Bronchial epithelial cell (primary cell): ENCODE data around the gene CD164L2. TPM values are rescaled to one million over a fixed set of nuclear protein-coding genes. Genes with fewer than 3 reads are reported as not detected.

Experiments
- DNase-seq: peaks from one replicate; pipeline ENCODE4 v3.0.0-alpha.2; 2010; ENCODE audit warnings: low read depth
- FAIRE-seq: peaks from 2 replicates; lab custom pipeline; 2011; peaks lifted over from hg19 to GRCh38; lab: Jason Lieb, UNC
- H3K27me3 ChIP-seq: 2 replicates; pipeline ENCODE4 v1.5.1; 2011; ENCODE audit warnings: low read length; ENCODE audit not compliant: control insufficient read depth, insufficient read depth
- H3K36me3 ChIP-seq: 2 replicates; pipeline ENCODE4 v1.5.1; 2011; ENCODE audit warnings: low read length; ENCODE audit not compliant: control insufficient read depth, insufficient read depth
- H3K4me3 ChIP-seq: 2 replicates; pipeline ENCODE4 v1.5.1; 2011; ENCODE audit warnings: mild to moderate bottlenecking, low read depth, low read length, control low read depth
- total RNA-seq: library from RNA; depleted of rRNA; stranded (reverse); fragments of >200 nt; gene quantifications from 2 replicates; pipeline ENCODE4 v1.2.1, GENCODE V29; 2014
- TF ChIP-seq, protein P1 (sequence below): IDR thresholded peaks from 2 replicates; pipeline ENCODE4 v1.5.1; 2011; ENCODE audit warnings: mild to moderate bottlenecking, moderate library complexity, low read length, control low read depth, inconsistent platforms; ENCODE audit not compliant: insufficient read depth, severe bottlenecking

The CD164L2 gene
- total RNA-seq, 1 donor from 2014 or later = 1.1 TPM

DNA sequence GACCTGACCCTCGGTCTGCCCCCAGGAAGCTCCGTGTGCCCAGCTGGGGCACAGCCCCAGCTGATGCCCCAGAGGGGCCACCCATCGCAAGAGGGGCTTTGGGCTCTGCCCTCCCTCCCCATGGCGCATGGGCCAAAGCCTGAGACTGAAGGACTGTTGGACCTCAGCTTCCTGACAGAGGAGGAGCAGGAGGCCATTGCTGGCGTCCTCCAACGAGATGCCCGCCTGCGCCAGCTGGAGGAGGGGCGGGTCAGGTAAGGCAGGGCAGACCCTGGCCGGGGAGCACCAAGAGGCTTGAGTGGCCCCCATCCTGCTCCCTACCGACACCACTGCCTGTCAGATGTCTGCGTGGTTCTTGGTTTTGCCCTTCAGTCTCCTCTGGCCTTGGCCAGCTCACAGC is 37.9 kb downstream of the CD164L2 start:
- Histone ChIP-seq H3K4me3 (no peak overlapping the region), H3K36me3 (peaks cover 25% of the 10 kb centered on the region), H3K27me3 (no peaks in the 10 kb centered on the region)
- TF ChIP-seq, protein P1, sequence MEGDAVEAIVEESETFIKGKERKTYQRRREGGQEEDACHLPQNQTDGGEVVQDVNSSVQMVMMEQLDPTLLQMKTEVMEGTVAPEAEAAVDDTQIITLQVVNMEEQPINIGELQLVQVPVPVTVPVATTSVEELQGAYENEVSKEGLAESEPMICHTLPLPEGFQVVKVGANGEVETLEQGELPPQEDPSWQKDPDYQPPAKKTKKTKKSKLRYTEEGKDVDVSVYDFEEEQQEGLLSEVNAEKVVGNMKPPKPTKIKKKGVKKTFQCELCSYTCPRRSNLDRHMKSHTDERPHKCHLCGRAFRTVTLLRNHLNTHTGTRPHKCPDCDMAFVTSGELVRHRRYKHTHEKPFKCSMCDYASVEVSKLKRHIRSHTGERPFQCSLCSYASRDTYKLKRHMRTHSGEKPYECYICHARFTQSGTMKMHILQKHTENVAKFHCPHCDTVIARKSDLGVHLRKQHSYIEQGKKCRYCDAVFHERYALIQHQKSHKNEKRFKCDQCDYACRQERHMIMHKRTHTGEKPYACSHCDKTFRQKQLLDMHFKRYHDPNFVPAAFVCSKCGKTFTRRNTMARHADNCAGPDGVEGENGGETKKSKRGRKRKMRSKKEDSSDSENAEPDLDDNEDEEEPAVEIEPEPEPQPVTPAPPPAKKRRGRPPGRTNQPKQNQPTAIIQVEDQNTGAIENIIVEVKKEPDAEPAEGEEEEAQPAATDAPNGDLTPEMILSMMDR = no peak
- DNase-seq (no peak), FAIRE-seq (no peak)

DNA sequence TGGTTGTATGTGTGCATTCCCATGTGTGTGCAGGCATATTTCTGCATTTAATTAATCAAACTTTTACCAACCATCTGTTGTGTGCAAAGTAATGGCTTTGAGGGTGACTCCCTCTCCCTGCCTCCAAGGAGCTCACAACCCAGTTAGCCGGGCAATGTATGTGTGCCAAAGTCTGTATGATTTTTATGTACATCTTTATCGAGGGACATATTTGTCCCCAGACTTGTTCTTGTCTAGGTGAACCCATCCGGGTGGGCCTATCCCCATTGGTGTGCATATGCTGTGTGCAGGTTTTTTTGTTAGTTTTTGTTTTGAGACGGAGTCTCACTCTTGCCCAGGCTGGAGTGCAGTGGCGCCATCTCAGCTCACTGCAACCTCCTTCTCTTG is 39.5 kb downstream of the CD164L2 start:
- Histone ChIP-seq H3K36me3 (peaks cover 17% of the 10 kb centered on the region), H3K4me3 (peak overlapping the region; percentile 69), H3K27me3 (no peaks in the 10 kb centered on the region)
- TF ChIP-seq, protein P1 = no peak
- FAIRE-seq (no peak), DNase-seq (no peak)

GRCh38 chr1:27342778-27343638 is 40.1 kb downstream of the CD164L2 start:
- Histone ChIP-seq H3K27me3 (no peaks in the 10 kb centered on the region), H3K36me3 (peaks cover 16% of the 10 kb centered on the region), H3K4me3 (peak overlapping the region; percentile 69)
- no peak for FAIRE-seq
- DNase-seq = peak; percentile 95
- TF ChIP-seq, protein P1 = no peak

DNA sequence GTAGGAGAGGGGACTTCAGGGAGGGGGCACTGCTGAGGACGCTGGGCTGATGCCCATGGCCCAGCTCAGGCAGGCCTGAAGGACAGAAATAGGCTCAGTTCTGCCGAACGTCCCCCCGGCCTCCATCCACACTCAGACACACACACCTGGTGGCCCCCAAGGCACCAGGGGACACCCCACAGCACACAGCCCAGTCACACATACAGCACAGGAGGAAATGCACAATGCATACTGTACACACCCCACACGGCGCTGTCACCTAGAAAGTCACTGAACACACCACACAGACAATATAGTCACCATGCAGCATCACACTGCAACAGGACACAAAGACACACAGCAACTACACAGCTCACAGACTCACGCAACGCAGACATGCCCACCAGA is 40.7 kb downstream of the CD164L2 start:
- H3K27me3 ChIP-seq = no peaks in the 10 kb centered on the region
- H3K36me3 ChIP-seq = peaks cover 13% of the 10 kb centered on the region
- no peak for DNase-seq
- TF ChIP-seq, protein P1 = no peak
- peak overlapping the region; percentile 69 for H3K4me3 ChIP-seq
- no peak for FAIRE-seq

- TF ChIP-seq, protein P1 = no peak
- FAIRE-seq (no peak), DNase-seq (peak; percentile 75)
- Histone ChIP-seq H3K36me3 (peaks cover 15% of the 10 kb centered on the region), H3K27me3 (no peaks in the 10 kb centered on the region), H3K4me3 (peak within 1 kb of the TSS; percentile 69)
Observed at GRCh38 chr1:27341525-27342252, 41.4 kb downstream of the CD164L2 start, which contains the start of gene SYTL1. Gene SYTL1, plus strand, starts transcription at chr1:27342022. Its CDS starts 3,313 bp downstream, at chr1:27345335.
